ENCODE results near the gene EEFSEC.
"Not testable (repeated sequence)": the region's sequence is repeated elsewhere in the genome, so short reads cannot be mapped to it uniquely, and the experiment has no call there.

Gene EEFSEC

GRCh38 chr3:128146201-128146600, 7.1 kb upstream of the EEFSEC start:
- in situ Hi-C loops (cut with HindIII; ENCODE audit: low pct_ligation_motif_present, low pct_unique_long_range_greater_than_20kb, low sequenced_read_pairs) = no loop called here
- DNase-seq = no peak

DNA sequence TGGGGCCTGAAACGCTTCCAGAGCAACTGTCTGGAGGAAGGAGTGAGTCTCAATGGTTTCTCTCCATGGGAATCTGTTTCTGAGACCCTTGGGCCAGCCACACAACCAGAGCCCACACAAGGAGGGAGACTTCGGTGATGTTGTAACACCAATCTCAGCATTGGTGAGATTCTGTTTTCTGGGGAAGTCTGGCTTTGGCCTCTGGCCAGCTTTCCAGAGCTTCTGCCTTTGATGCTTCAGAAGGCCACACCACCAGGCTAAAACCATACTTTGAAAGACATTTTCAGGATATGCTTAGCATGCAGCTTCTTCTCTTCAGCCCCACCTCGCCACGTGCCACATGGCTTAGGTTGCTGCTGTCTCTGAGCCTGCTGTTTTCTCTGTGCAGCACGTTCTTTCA, 3.6 kb upstream of the EEFSEC start:
- in situ Hi-C loops (cut with HindIII; ENCODE audit: low pct_ligation_motif_present, low pct_unique_long_range_greater_than_20kb, low sequenced_read_pairs) = no loop called here
- no peak for DNase-seq

- DNase-seq = no peak
- in situ Hi-C loops (cut with HindIII; ENCODE audit: low pct_ligation_motif_present, low pct_unique_long_range_greater_than_20kb, low sequenced_read_pairs) = no loop called here
These were observed 1.5 kb upstream of the EEFSEC start for GRCh38 chr3:128151758-128152274.

DNA sequence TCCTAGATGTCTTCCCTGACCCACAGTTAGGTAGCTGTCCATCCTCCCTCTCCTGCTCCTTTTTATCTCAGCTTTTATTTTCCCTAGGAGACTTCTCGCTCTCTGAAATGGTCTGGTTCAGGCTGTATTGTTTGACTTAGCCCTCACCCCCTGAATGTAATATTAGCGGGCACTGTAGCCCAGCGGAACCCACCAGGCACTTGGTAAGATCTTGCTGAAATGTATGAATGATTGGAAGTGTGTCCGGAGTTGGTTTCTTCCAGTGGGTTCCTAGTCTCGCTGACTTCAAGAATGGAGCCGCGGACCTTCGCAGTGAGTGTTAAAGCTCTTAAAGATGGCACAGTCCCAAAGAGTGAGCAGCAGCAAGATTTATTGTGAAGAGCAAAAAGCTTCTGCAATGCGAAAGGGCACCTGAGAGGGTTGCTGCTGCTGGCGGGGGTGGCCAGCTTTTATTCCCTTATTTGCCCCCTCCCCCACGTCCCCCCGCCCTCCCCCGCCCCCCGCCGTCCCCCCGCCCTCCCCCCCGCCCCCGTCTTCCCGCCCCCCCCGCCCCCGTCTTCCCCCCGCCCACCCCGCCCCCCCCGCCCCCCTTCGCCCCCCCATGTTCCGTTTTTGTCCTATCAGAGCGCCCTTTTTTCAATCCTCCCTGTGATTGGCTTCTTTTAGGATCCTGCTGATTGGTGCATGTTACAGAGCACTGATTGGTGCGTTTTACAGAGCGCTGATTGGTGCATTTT, 694 bp upstream of the EEFSEC start:
- peak; percentile 78 for DNase-seq
- in situ Hi-C loops (cut with HindIII; ENCODE audit: low pct_ligation_motif_present, low pct_unique_long_range_greater_than_20kb, low sequenced_read_pairs) = no loop called here

DNA sequence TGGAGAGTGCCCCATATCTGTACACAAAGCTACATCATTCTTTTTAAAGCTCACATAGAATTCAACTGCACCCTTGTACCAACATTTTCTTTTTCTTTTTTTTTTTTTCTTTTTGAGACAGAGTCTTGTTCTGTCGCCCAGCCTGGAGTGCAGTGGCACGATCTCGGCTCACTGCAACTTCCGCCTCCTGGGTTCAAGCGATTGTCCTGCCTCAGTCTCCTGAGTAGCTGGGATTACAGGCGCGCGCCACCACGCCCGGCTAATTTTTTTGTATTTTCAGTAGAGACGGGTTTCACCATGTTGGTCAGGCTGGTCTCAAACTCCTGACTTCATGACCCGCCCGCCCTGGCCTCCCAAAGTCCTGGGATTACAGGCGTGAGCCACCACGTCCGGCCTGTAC, 1.1 kb downstream of the EEFSEC start:
- in situ Hi-C loops (cut with HindIII; ENCODE audit: low pct_ligation_motif_present, low pct_unique_long_range_greater_than_20kb, low sequenced_read_pairs); DNase-seq: not testable (repeated sequence)

DNA sequence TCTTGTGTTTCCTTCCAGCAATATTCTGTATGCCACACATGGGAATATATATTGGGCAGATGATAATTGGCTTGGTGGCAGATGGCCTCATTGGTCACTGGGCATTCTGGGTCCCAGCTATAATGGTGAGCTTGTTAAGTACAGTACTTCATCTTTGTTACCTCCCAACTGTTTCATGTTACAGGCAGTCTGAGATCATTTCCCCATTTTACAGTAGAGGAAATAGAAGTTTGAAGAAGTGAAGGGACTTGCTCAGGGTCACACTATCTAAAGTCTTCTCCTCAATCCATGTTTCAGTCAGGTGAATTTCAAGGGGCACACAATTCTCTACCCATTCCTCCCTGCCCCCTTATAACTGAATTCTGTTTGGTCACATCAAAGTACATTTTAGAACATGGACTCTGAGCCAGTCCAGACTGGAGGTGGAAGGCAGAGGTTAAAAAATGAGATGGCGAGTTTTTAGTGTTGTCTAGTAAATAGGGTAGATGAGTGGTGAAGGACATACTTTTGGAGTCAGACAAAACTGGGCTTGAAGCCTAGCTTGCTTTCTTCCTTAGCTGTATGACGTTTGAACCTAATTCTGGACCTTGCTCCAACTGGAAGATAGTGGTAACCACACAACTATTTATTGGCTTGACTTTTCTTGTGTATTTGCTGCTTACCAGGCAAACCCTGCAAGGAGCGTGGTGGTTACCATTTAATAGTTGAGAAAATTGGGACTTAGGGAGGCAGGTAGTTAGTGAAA, 2.5 kb downstream of the EEFSEC start:
- in situ Hi-C loops (cut with HindIII; ENCODE audit: low pct_ligation_motif_present, low pct_unique_long_range_greater_than_20kb, low sequenced_read_pairs) = no loop called here
- no peak for DNase-seq

DNA sequence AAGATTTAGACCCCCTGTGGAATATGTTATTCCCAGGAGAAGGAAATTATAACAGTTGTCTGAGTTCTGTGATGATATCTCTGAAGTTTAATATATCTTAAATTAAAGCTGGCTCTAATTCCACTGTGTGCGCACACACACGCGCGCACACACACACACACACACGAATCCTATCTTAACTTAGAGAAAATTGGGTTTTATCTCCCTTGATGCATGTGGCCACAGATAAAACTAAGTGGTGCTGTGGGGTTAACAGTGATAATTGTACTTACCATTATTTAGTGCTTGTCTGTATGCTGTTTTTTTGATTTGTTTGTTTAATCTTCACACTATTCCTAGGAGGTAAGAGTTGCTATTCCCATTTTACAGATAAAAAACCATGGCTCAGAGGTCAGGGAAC, 7.4 kb downstream of the EEFSEC start:
- no peak for DNase-seq
- in situ Hi-C loops (cut with HindIII; ENCODE audit: low pct_ligation_motif_present, low pct_unique_long_range_greater_than_20kb, low sequenced_read_pairs) = no loop called here

GRCh38 chr3:128163432-128163831, 10.2 kb downstream of the EEFSEC start:
- no peak for DNase-seq
- in situ Hi-C loops (cut with HindIII; ENCODE audit: low pct_ligation_motif_present, low pct_unique_long_range_greater_than_20kb, low sequenced_read_pairs) = no loop called here

DNA sequence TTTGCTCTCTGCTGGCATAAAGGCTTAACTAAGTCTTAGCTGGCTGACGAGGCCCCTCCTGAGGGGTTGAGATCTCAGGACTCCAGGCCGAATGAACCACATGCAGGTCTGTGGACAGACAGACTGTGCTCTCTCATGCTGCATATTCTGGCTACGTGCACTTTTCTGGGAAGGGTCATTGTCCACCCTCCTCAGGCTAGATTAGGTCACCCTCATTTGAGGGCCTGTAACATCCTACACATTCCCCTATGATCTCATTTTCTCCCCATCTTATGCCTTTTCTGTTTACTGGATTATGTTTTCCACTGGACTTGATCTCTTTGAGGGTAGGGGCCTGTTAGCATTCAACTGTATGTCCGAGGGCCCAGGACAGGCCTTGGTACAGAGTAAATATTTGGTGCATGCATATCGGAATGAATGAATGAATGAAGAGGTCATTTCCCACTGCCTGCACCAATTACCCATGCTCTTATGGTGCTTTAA, 13.7 kb downstream of the EEFSEC start:
- no peak for DNase-seq
- in situ Hi-C loops (cut with HindIII; ENCODE audit: low pct_ligation_motif_present, low pct_unique_long_range_greater_than_20kb, low sequenced_read_pairs) = no loop called here

GRCh38 chr3:128167646-128167972, 14.3 kb downstream of the EEFSEC start:
- in situ Hi-C loops (cut with HindIII; ENCODE audit: low pct_ligation_motif_present, low pct_unique_long_range_greater_than_20kb, low sequenced_read_pairs) = no loop called here

DNA sequence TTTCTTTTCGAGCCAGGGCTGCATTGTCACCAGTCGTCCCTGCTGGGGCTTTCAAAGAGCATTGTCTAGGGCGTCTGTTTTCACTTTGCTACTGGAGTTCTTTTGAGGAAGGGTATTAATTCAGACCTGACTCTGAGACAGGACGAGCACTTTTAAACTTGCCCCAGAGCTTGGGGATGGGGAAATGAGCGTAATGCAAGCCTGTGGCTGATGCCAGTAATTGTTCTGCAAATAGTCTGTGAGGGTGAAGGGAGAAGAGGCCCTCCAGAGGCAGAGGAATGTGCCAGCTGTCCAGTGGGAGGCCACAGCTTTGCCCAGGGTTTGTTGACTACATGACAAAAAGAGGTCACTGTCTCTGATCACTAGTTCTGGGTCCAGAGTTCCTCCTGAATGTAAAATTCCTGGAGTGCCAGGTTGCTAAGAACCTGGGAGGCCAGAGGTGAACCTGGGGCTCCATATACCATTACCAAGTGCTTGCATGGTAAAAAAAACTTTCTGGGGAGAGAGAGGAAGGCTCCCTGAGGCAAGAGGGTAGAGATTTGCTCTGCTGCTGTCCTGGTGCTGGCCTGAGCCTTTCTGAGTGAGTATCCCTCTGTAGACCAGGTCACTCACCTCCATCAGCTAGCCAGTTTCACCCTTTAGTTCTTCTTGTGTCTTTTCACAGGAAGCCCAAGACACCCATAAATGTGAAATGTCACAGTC, 14.8 kb downstream of the EEFSEC start:
- in situ Hi-C loops (cut with HindIII; ENCODE audit: low pct_ligation_motif_present, low pct_unique_long_range_greater_than_20kb, low sequenced_read_pairs) = no loop called here
- no peak for DNase-seq

More at GRCh38 chr3:128167646-128167972, 14.3 kb downstream of the EEFSEC start:
- no peak for DNase-seq

GRCh38 chr3:128168836-128169235, 15.6 kb downstream of the EEFSEC start:
- DNase-seq = no peak
- in situ Hi-C loops (cut with HindIII; ENCODE audit: low pct_ligation_motif_present, low pct_unique_long_range_greater_than_20kb, low sequenced_read_pairs) = no loop called here

DNA sequence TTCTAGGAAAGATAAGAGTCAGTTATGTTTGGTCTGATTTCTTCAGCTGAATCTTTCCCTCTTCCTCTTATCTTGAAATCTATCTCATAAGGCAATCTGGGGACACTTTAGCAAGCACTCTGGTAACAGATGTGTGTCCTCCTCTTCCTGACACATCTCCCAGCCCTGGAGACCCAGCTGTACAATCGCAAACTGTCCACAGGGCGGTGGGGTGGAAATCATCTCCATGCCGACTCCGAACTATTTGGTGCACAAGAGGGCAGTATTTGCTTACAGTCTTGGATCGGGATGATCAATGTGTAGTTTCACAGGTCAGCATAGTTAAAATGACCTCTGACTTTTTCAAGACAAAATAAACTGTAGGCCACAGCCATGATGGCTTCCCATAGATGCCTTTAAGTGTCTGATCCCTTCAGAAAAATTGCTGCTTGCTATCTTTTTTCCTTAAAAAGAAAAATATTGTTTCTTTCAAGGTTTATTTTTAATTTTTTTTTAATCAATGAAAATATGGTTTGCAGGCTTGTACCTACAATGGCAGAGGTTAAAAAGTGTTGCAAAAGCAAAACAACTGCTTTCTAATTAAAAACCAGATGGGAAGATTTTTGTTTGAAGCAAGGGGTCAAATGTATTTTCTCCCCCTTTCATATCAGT, 17.7 kb downstream of the EEFSEC start:
- peak; percentile 78 for DNase-seq
- in situ Hi-C loops (cut with HindIII; ENCODE audit: low pct_ligation_motif_present, low pct_unique_long_range_greater_than_20kb, low sequenced_read_pairs) = no loop called here

- in situ Hi-C loops (cut with HindIII; ENCODE audit: low pct_ligation_motif_present, low pct_unique_long_range_greater_than_20kb, low sequenced_read_pairs) = no loop called here
- DNase-seq = no peak
These were observed 19.9 kb downstream of the EEFSEC start for GRCh38 chr3:128173200-128173599.

DNA sequence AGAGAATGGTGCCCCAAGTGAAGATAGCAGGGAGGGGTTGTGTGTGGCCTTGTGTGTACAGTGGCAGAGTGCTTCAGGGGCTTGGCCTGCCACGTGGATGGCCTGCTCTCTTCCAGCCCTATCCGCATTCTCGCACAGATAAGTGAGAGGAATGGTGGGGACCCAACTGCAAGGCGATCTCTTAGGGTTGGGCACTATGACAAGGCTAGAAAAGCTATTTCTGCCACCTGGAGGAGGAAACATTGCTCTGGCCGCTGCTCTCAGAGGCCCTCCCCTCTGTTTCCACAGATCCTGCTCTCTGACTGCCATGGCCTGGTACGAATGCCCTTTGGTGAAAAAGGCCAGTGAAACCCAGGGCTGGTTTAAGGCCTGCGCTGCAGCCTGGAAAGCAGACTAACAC, 20.6 kb downstream of the EEFSEC start:
- in situ Hi-C loops (cut with HindIII; ENCODE audit: low pct_ligation_motif_present, low pct_unique_long_range_greater_than_20kb, low sequenced_read_pairs) = no loop called here
- DNase-seq = no peak

DNA sequence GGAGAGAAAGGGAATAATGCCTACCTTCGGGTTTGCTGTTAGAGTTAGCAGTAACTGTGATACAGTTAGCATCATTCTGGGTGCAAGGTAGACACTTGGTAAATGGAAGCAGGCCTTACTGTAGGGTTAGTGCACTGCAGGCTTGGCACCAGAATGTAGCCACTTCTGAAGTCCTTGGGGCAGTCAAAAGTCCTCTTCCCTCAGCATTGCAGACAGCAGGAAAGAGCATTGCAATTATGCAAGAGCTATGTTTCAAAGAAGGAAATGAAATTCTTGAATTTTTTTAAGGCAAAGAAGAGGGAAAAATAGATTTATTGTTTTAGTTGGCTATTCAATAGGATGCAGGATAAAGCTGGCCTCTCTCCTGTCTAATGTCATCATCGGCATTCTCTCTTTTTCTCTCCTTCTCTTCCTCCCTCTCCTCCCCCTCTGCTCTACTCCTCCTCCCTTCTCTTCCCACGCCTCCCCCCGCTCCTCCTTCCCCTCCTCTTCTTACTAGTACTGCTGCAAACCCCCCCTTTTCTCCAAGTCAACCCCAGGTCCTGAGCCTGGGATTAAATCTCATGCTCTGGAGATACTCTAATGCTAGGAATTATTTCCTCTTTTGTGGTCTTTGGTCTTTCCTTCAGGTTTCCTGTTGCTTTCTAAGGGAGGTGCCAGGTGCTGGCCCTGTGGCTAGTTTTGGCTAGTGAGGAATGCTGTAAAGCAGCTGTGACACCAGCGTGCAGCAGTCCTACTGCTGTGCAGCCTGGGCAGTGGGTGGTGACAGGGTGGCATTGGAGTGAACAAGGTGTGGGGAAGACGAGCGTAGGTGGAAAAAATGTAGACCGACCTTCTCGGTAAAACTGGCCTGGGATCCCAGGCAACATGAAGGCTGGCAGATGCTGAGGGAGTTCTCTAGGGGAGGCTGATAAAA, 21.7 kb downstream of the EEFSEC start:
- in situ Hi-C loops (cut with HindIII; ENCODE audit: low pct_ligation_motif_present, low pct_unique_long_range_greater_than_20kb, low sequenced_read_pairs) = no loop called here
- no peak for DNase-seq

DNA sequence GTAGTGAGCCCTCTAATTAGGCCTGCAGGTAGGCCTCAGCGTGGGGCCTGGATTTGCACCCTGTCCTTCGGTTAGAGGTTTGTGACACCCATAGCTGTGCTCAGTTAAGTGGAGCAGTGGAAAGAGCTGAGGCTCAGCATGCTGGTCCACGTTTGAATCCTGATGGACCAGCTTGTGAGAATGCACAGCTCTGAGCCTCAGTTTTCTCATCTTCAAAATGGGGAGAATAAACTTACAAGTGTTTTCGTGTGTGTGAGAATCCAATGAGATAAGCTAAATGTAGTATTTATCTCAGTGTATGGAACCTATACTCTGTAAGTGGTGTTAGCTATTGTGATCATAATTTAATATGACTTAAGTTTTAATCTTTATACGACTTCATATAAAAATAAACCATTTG, 22.5 kb downstream of the EEFSEC start:
- in situ Hi-C loops (cut with HindIII; ENCODE audit: low pct_ligation_motif_present, low pct_unique_long_range_greater_than_20kb, low sequenced_read_pairs) = no loop called here
- DNase-seq = no peak

GRCh38 chr3:128176276-128176833, 23.1 kb downstream of the EEFSEC start:
- no peak for DNase-seq
- in situ Hi-C loops (cut with HindIII; ENCODE audit: low pct_ligation_motif_present, low pct_unique_long_range_greater_than_20kb, low sequenced_read_pairs) = no loop called here

All from ACHN (cell line).